Body of pancreas (tissue), 4 donors: ENCODE measurements around the gene ATG16L2. TPM values are rescaled to one million over a fixed set of nuclear protein-coding genes. Genes with fewer than 3 reads are reported as not detected.

ENCODE experiments used
- ATAC-seq: fragments of 150-250 bp; one replicate; pipeline ENCODE4 v1.9.1; 2016
- DNase-seq, 4 donors: peaks; one replicate each; pipeline ENCODE4 v3.0.0-alpha.2; 2019
- H3K27ac ChIP-seq, 4 donors: fragments of 200-600 bp; sonication (generic); 1 replicate in 3 of 4; 2 replicates in 1 of 4; pipeline versions ENCODE4 v1.5.1 to v1.6.1; 2016 to 2019; ENCODE audit warnings: mild to moderate bottlenecking in 1 of 4, mixed read lengths in 1 of 4, moderate library complexity in 1 of 4
- H3K27me3 ChIP-seq, 2 donors: fragments of 200-600 bp; sonication (generic); one replicate each; pipeline ENCODE4 v1.6.0; 2016; ENCODE audit warnings: mild to moderate bottlenecking in 1 of 2
- H3K36me3 ChIP-seq, 2 donors: fragments of 200-600 bp; sonication (generic); replicated peaks in 1 of 2; 2 replicates each; pipeline ENCODE4 v1.5.1; 2016; ENCODE audit warnings: low read depth in 2 of 2; ENCODE audit not compliant: insufficient read depth in 1 of 2
- H3K4me1 ChIP-seq: fragments of 200-600 bp; sonication (generic); one replicate; pipeline ENCODE4 v1.6.0; 2016
- H3K4me3 ChIP-seq, 2 donors: fragments of 200-600 bp; sonication (generic); 1 replicate in 1 of 2; 2 replicates in 1 of 2; pipeline ENCODE4 v1.5.1; 2016 to 2019
- H3K9me3 ChIP-seq, 3 donors: fragments of 200-600 bp; sonication (generic); 1 replicate in 2 of 3; 2 replicates in 1 of 3; pipeline ENCODE4 v1.5.1; 2016
- POLR2A ChIP-seq, 3 donors: fragments of 450-650 bp; IDR thresholded peaks; one replicate each; pipeline ENCODE4 v1.6.1; 2016; ENCODE audit warnings: antibody characterized with exemption in 3 of 3, mild to moderate bottlenecking in 2 of 3
- WGBS, 2 donors: methylation state at CpG; one replicate each; pipeline ENCODE4 v1.1.5; 2017; 5-methylcytosine and 5-hydroxymethylcytosine counted together
- intact Hi-C: fragments of 100-400 bp; cut with DNase I; formaldehyde crosslinking; loops from one replicate; pipeline ENCODE4 v1.15.1; 2023
- total RNA-seq, 2 donors: library from RNA; depleted of rRNA; stranded (reverse); fragments of >200 nt; gene quantifications; one replicate each; pipeline ENCODE4 v1.1.0, GENCODE V29; 2016
- TF ChIP-seq, protein P1 (sequence below), 7 experiments: fragments of 450-650 bp in 4 of 7; fragments of 200-600 bp in 3 of 7; sonication (generic) in 3 of 7; IDR thresholded peaks; one replicate each; pipeline ENCODE4 v1.5.1; 2016 to 2019; ENCODE audit warnings: antibody characterized with exemption in 7 of 7

ATG16L2 gene
- total RNA-seq, 2 donors from 2014 or later, result 27.5 to 28.3 TPM

GRCh38 chr11:72869831-72870230, 55.6 kb downstream of the ATG16L2 start:
- peaks cover 2% of the 10 kb centered on the region for H3K4me1 ChIP-seq
- WGBS, 2 donors, result 41 to 48% methylated on average over 4 of the region's 4 CpGs
- H3K4me3 ChIP-seq, result no peak overlapping the region
- no peaks in the 10 kb centered on the region for H3K36me3 ChIP-seq
- TF ChIP-seq POLR2A (IDR thresholded peaks at IDR 0.05), result no peak
- TF ChIP-seq, protein P1, sequence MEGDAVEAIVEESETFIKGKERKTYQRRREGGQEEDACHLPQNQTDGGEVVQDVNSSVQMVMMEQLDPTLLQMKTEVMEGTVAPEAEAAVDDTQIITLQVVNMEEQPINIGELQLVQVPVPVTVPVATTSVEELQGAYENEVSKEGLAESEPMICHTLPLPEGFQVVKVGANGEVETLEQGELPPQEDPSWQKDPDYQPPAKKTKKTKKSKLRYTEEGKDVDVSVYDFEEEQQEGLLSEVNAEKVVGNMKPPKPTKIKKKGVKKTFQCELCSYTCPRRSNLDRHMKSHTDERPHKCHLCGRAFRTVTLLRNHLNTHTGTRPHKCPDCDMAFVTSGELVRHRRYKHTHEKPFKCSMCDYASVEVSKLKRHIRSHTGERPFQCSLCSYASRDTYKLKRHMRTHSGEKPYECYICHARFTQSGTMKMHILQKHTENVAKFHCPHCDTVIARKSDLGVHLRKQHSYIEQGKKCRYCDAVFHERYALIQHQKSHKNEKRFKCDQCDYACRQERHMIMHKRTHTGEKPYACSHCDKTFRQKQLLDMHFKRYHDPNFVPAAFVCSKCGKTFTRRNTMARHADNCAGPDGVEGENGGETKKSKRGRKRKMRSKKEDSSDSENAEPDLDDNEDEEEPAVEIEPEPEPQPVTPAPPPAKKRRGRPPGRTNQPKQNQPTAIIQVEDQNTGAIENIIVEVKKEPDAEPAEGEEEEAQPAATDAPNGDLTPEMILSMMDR (IDR thresholded peaks at IDR 0.05), result no peak
- H3K9me3 ChIP-seq, result no peaks in the 10 kb centered on the region
- DNase-seq (peak in 1 of 4 donors; percentile 6), ATAC-seq (peak; percentile 53)
- H3K27ac ChIP-seq, result peak overlapping the region in 1 of 4 donors; percentile 54
- intact Hi-C loops, result no loop called here
- no peaks in the 10 kb centered on the region for H3K27me3 ChIP-seq

- no peaks in the 10 kb centered on the region for H3K4me1 ChIP-seq
- no peak overlapping the region for H3K4me3 ChIP-seq
- WGBS, 2 donors, result 76 to 81% methylated on average over 1 of the region's 1 CpG
- no peaks in the 10 kb centered on the region for H3K36me3 ChIP-seq
- no peak for ATAC-seq
- intact Hi-C loops, result no loop called here
- no peak for DNase-seq
- H3K27me3 ChIP-seq, result no peaks in the 10 kb centered on the region
- no peak for TF ChIP-seq POLR2A (IDR thresholded peaks at IDR 0.05)
- TF ChIP-seq, protein P1 (IDR thresholded peaks at IDR 0.05), result no peak
- H3K9me3 ChIP-seq, result no peaks in the 10 kb centered on the region
- H3K27ac ChIP-seq, result no peak overlapping the region
These were observed 56.9 kb downstream of the ATG16L2 start for GRCh38 chr11:72871119-72871518.

DNA sequence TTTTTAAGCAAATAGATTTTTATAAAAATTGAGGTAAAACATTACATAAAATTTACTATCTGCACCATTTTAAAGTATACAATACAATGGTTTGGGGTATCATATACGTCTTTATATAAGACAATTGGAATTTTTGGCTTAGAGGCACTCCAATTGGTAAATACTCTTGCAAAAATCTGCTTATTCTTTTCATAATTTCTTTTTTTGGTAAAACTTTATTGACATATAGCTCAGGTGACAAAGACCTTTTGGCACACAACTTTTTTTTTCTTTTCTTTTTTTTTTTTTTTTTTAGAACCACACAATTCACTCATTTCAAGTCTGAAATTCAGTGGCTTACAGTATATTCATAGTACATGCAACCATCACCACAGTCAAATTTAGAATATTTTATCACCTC, 57.8 kb downstream of the ATG16L2 start:
- intact Hi-C loops, result no loop called here
- no peaks in the 10 kb centered on the region for H3K27me3 ChIP-seq

GRCh38 chr11:72875736-72876135, 61.5 kb downstream of the ATG16L2 start:
- TF ChIP-seq POLR2A (IDR thresholded peaks at IDR 0.05), result no peak
- TF ChIP-seq, protein P1 (IDR thresholded peaks at IDR 0.05), result no peak
- no peak overlapping the region for H3K4me3 ChIP-seq
- H3K9me3 ChIP-seq, result no peaks in the 10 kb centered on the region
- no peaks in the 10 kb centered on the region for H3K36me3 ChIP-seq
- H3K27me3 ChIP-seq, result no peaks in the 10 kb centered on the region
- H3K4me1 ChIP-seq, result no peaks in the 10 kb centered on the region
- 100% methylated on average over 1 of the region's 1 CpG for WGBS, 2 donors
- intact Hi-C loops, result no loop called here
- DNase-seq (no peak), ATAC-seq (no peak)
- no peak overlapping the region for H3K27ac ChIP-seq

More for the DNA sequence above, 57.8 kb downstream of the ATG16L2 start:
- ATAC-seq, result no peak
- H3K36me3 ChIP-seq, result no peaks in the 10 kb centered on the region
- DNase-seq, result no peak
- H3K9me3 ChIP-seq, result no peaks in the 10 kb centered on the region
- no peak for TF ChIP-seq POLR2A (IDR thresholded peaks at IDR 0.05)
- TF ChIP-seq, protein P1 (IDR thresholded peaks at IDR 0.05), result no peak
- no peaks in the 10 kb centered on the region for H3K4me1 ChIP-seq
- no peak overlapping the region for H3K4me3 ChIP-seq
- H3K27ac ChIP-seq, result no peak overlapping the region
- 91 to 96% methylated on average over 1 of the region's 1 CpG for WGBS, 2 donors

GRCh38 chr11:72876147-72876546, 61.9 kb downstream of the ATG16L2 start:
- Histone ChIP-seq H3K4me3 (no peak overlapping the region), H3K27me3 (no peaks in the 10 kb centered on the region), H3K36me3 (no peaks in the 10 kb centered on the region), H3K4me1 (no peaks in the 10 kb centered on the region), H3K9me3 (no peaks in the 10 kb centered on the region), H3K27ac (no peak overlapping the region)
- ATAC-seq (no peak), DNase-seq (no peak)
- intact Hi-C loops, result no loop called here
- WGBS, 2 donors, result 94 to 96% methylated on average over 3 of the region's 3 CpGs
- no peak for TF ChIP-seq POLR2A (IDR thresholded peaks at IDR 0.05)
- TF ChIP-seq, protein P1 (IDR thresholded peaks at IDR 0.05), result no peak
